HG02870 (cell line): ENCODE data around the gene MAML3.
A peak's percentile ranks its signal among the peaks of the same experiment; 100 is the strongest.

Experiments used
- ATAC-seq: cut with Tn5 transposase; IDR thresholded peaks from one replicate; pipeline ENCODE4 v1.9.1; 2021; ENCODE audit warnings: mild to moderate bottlenecking, moderate library complexity; ENCODE audit not compliant: unreplicated experiment

Gene MAML3

GRCh38 chr4:139769364-139769763 lies 384.6 kb downstream of the MAML3 start:
- no peak for ATAC-seq

DNA sequence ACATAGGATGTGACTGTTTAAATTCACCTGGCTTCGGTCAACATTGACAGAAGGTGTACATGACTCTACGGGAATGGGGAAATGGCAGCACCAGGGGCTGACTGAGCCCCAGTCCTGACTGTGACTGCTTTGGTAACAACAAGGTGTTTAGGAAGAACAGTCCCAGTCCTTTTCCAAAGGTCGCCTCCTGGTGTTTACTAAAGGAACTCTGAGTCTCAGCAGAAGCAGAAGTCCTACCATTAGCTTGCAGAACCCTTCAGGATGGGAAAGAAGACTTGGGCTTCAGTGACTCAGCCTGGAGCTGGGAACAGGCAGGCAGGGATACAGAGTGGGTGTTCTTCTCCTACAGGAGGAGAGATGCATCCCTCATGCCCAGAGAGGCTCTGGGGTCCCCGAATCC lies 385.1 kb downstream of the MAML3 start:
- ATAC-seq = no peak

GRCh38 chr4:139768366-139768765 lies 385.6 kb downstream of the MAML3 start:
- no peak for ATAC-seq

- ATAC-seq = no peak
Observed at GRCh38 chr4:139767585-139767984, 386.4 kb downstream of the MAML3 start.

DNA sequence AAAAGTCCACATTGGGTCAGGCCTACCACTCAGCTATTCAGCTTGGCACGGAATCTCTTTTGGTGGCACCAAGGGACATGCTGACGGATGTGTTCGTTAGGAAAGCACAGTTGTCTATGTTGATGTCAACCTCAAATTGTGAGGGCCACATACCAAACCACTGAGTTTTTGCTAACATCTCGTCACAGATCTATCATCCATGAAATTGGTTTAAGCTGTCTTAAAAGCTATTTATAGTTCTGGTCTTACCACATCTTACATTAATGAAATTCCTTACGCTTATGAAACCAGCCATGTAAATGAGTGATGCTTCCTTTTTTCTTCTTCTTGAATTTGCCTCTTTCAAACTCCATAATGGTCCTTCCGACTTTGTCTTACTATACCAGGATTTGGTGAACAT lies 386.8 kb downstream of the MAML3 start:
- no peak for ATAC-seq

DNA sequence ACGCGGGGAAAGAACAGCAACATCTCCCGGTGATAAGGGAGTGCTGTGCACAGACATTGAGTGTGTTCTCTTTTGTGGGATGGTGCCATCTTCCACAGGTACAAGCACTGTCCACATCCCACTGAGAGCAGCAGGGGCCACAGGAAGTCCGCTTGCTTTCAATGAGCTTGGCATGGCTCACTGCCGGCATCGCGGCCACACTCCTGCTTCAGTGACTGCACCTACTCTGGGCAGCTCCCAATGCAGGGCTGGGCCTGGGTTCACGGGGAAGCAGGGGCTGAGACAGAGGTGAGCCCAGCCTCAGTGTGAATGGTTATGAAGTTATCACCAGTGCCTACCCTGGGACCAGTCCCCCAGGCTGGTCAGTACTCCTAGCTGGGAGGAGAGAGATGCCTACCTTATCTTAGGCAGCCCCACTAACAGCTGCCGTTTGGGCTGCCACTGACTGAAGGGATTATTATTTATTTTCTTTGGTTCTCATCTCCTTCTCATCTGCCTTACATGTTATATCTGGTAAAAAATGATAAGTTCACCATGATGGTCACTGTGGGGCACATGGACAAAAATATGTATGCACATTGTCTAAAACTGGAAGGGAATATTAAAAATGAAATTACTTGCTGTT lies 389.2 kb downstream of the MAML3 start:
- ATAC-seq = no peak

- no peak for ATAC-seq
Observed at GRCh38 chr4:139764182-139764581, 389.8 kb downstream of the MAML3 start.

GRCh38 chr4:139763672-139764071 lies 390.3 kb downstream of the MAML3 start:
- ATAC-seq = no peak

DNA sequence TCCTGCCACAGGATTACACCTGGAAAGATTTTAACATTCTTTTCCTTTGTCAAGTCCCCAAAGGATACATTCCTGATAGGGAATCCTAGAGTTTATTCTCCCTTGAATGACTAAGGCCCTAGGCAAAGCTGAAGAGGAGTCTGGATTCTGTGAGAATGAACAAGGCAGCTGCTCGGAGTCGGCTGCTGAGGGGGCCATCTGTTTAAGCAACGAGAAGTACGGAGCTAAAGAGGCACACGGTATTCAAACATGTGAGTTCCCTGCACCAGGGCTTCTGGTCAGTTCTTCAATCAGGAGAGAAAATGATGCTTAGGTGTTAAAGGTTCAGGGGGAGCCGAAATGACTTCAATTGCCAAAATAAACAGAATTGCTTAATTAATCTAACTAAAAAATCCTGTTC lies 390.8 kb downstream of the MAML3 start:
- no peak for ATAC-seq

GRCh38 chr4:139762720-139763119 lies 391.3 kb downstream of the MAML3 start:
- ATAC-seq = no peak

- ATAC-seq = peak; percentile 74
Observed at GRCh38 chr4:139761461-139761860, 392.5 kb downstream of the MAML3 start.

- ATAC-seq = no peak
Observed at GRCh38 chr4:139760567-139760966, 393.4 kb downstream of the MAML3 start.

DNA sequence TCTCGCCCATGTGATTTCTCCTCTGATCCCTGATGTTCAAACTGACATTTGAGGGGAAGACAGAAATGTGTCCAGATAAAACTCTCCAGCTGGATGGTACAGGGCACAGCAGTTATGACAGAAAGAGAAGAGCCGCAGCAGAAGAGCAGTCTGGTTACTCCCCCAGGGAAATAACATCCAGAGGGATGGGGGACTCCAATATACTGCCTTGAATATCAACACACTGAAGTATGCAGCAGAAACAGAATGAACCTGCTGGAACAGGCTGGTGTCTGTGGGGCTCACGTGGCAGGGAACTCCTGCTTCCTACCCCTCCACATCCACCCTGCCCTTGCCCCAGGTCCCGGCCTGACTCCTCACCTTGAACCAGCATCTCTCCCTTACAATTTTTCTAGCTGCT lies 394.9 kb downstream of the MAML3 start:
- ATAC-seq = no peak

DNA sequence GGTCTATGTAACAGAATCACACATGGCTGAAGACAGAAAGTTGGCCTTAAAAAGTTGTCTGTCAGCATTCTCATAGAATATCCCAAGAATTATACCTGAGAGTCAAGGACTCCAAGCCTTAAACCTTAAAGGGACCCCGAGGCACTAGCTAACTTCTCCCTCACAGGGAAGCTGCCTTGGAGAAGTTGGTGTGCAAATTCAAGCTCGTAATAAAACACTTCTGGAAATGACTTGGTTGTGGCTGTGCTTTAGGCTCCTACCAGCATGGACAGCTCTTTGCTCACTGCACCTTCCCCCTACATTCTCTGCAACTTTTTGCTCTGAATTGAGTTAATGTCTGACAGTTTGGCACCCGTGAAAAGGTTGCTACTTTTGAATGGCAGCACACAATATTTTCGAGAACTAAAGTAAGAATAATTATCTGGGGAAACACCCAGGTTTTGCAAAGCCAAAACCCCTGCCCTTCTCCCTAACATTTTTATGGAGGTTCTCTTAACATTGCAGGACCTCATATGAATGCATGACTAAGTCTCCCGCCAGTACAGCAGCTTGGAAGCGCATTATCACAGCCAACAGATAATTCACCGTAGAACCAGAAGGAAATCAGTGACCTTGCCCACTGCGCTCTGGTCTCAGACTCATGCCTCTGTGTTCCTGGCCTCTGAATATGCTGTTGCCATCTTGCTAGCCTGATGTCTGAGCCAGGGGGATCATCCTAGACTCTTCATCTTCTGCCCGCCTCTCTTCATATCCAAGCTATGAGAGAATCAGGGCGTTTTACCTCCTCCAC lies 397.4 kb downstream of the MAML3 start:
- no peak for ATAC-seq

GRCh38 chr4:139754938-139755337 lies 399.0 kb downstream of the MAML3 start:
- ATAC-seq = no peak

GRCh38 chr4:139753686-139754085 lies 400.3 kb downstream of the MAML3 start:
- ATAC-seq = no peak

DNA sequence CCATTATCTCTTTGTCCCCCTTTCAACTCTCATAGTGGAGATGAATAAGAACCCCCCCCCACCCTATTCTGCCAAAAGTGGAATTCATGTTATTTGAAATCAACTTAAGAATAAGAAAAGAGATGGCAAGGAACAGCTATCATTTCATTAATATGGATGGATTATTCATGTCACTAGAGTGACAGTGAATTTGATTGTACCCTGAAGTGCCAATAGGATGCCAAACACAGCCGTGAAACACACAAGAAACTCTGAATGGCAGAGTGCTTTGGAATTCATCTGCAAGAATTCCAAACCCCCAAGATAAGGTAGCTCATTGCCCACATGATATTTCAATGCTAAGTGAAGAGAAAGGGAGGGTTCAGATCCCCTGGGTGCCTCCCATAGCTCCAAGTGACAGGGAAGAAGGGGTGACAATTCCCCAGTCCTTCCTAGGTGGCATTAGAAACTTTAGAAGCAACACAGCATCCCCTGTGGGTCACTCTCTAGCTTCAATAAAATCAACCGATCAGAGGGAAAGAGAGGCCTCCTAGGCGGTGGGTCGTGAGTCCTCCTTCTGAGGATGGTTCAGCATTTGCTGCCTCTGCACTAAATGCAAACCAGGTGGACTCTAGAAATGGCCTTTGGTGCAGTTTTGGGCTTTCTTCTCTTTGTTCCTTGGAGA lies 404.0 kb downstream of the MAML3 start:
- no peak for ATAC-seq

DNA sequence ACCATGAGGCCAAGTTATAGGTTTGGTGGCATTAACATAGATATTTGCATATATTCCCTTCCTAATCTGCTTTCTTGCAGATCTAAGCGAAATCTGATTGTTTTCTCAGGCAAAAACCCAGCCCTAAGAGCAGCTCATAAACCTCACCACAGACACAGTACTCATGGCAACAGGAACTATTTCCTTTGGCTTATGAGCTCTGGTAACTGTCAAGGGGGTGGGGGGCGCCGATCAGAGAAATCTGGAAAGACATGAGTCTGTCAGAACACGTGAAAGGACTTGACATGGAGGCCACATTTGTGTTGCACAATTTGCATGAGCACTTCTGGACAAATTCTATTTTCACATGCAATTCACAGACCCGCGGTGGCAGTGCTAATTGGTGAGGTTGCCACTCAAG lies 404.6 kb downstream of the MAML3 start:
- no peak for ATAC-seq

DNA sequence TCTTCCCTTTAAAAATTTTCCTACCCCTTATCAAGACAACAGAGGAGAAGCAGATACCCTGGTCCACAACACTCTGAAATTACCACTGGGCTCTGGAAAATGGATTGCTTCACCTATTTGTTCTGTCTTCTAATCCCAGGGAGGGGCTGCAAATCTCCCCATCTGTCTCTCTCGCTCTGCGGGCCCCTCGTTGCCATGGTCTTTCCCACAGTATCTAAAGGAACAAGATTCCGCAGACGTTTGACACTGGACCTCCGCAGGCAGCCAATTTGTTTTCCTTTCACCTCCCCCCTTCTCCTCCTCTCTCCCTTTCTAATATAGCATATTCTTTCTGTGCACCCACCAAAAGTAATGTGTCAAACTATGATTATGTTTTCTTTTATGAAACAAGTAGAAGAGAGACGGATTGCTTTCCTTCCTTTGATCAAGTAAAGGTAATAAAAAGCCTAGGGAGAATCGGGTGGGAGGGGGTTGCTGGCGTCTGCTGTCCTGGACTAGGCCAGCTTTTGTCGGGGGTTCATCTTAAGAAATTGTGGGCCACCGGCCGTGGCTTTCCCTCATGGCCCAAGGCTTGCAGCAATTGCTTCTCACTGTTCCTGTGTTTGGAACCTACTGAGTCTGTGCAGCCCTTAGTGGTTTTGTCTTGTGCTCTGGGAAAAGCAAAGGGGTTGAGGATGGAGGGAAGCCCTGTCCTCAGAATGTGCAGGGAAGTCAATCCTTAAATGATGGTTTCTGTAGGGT lies 407.4 kb downstream of the MAML3 start:
- no peak for ATAC-seq

DNA sequence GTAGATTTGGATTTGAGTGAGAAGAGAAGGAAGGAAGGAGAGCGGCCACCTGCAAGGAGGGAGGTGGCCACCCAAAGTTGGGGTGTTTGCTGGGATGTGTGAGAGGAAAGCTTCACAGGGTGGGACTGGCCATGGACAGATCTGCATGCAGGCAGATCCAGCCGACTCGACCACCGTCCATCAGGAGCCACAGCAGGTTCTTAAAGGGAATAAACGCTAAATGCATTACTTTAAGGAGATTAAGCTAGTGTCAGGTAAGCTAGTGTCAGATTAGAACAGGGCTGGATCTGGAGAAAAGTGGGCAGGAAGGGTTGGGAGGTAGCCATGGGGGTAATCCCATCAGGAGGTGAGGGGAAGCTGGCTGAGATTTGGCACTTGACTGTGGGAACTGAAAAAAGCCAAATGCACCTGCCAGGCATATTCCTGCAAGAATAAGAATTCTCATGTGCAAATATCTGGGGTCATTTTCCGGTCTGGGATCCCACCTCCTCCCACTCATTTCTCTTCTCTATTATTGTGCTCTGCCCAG lies 408.8 kb downstream of the MAML3 start:
- no peak for ATAC-seq

GRCh38 chr4:139744232-139744631 lies 409.8 kb downstream of the MAML3 start:
- no peak for ATAC-seq
